Spleen (tissue), 11 donors: Measurements from ENCODE around the gene CRMP1. TPM values are rescaled to one million over a fixed set of nuclear protein-coding genes. Genes with fewer than 3 reads are reported as not detected.

Source experiments
- DNase-seq: peaks from one replicate; pipeline ENCODE4 v3.0.0-alpha.2; 2020
- H3K27ac ChIP-seq, 8 donors: fragments of 200-600 bp; sonication (generic) in 7 of 8; 1 replicate in 4 of 8; 2 replicates in 4 of 8; pipeline versions ENCODE4 v1.5.0 to v1.8.0; 2016 to 2021; ENCODE audit warnings: inconsistent platforms in 4 of 8, mild to moderate bottlenecking in 4 of 8, moderate library complexity in 1 of 8
- H3K27me3 ChIP-seq, 7 donors: fragments of 200-600 bp; sonication (generic) in 6 of 7; replicated peaks in 1 of 7; 1 replicate in 4 of 7; 2 replicates in 3 of 7; pipeline versions ENCODE4 v1.5.0 to v1.8.0; 2016 to 2021; ENCODE audit warnings: inconsistent platforms in 3 of 7, mild to moderate bottlenecking in 1 of 7
- H3K36me3 ChIP-seq, 6 donors: fragments of 200-600 bp; sonication (generic) in 5 of 6; 1 replicate in 4 of 6; 2 replicates in 2 of 6; pipeline versions ENCODE4 v1.5.0 to v1.8.0; 2016 to 2021; ENCODE audit warnings: inconsistent platforms in 2 of 6
- H3K4me1 ChIP-seq, 6 donors: fragments of 200-600 bp; sonication (generic) in 5 of 6; 1 replicate in 3 of 6; 2 replicates in 3 of 6; pipeline versions ENCODE4 v1.5.0 to v1.8.0; 2016 to 2021; ENCODE audit warnings: inconsistent platforms in 3 of 6
- H3K4me3 ChIP-seq, 8 donors: fragments of 200-600 bp; sonication (generic) in 7 of 8; 1 replicate in 4 of 8; 2 replicates in 4 of 8; pipeline versions ENCODE4 v1.5.0 to v1.8.0; 2016 to 2021; ENCODE audit warnings: inconsistent platforms in 4 of 8, mild to moderate bottlenecking in 4 of 8, moderate library complexity in 2 of 8
- H3K9me3 ChIP-seq, 8 donors: fragments of 200-600 bp; sonication (generic) in 7 of 8; 1 replicate in 4 of 8; 2 replicates in 4 of 8; pipeline versions ENCODE4 v1.5.0 to v1.8.0; 2016 to 2021; ENCODE audit warnings: inconsistent platforms in 4 of 8
- POLR2A ChIP-seq, 3 donors: fragments of 450-650 bp; IDR thresholded peaks; one replicate each; pipeline ENCODE4 v1.5.1; 2017; ENCODE audit warnings: antibody characterized with exemption in 3 of 3, mild to moderate bottlenecking in 1 of 3
- POLR2AphosphoS5 ChIP-seq, 3 donors: sonication (generic); formaldehyde crosslinking; IDR thresholded peaks; one replicate each; pipeline ENCODE4 v1.5.1; 2017; ENCODE audit warnings: antibody characterized with exemption in 3 of 3
- WGBS, 5 donors: extraction: QIAGEN DNeasy Blood & Tissue Kit in 3 of 5; methylation state at CpG; one replicate each; pipeline versions ENCODE4 v1.1.5 to v1.1.7; 2013 to 2018; 5-methylcytosine and 5-hydroxymethylcytosine counted together
- intact Hi-C: fragments of 100-400 bp; cut with DNase I; formaldehyde crosslinking; loops from one replicate; pipeline ENCODE4 v1.15.0; 2023; ENCODE audit warnings: low total_unique reads
- polyA plus RNA-seq, 3 donors: library from polyadenylated mRNA; stranded (reverse); fragments of 200-250 nt; gene quantifications; one replicate each; pipeline ENCODE4 v1.2.1, GENCODE V29; 2013
- total RNA-seq, 7 donors: library from RNA; depleted of rRNA in 3 of 7; stranded (reverse); fragments of >200 nt in 3 of 7; fragmentation: NEBNext Ultra II Directional in 4 of 7; extraction: Animal tissue kit (Norgen Biotek cat#: 25700) in 4 of 7; gene quantifications; one replicate each; pipeline versions ENCODE4 v1.1.0 to v1.2.1, GENCODE V29; 2016 to 2021
- TF ChIP-seq, protein P1 (sequence below), 11 experiments: fragments of 200-600 bp in 7 of 11; fragments of 450-650 bp in 4 of 11; sonication (generic) in 4 of 11; IDR thresholded peaks in 8 of 11; conservative IDR thresholded peaks in 3 of 11; 1 replicate in 7 of 11; 2 replicates in 4 of 11; pipeline versions ENCODE4 v1.4.0 to v1.8.0; 2016 to 2021; ENCODE audit warnings: antibody characterized with exemption in 11 of 11, inconsistent platforms in 4 of 11, mild to moderate bottlenecking in 1 of 11
- donor health status: healthy with polysubstance abuse.
- donor health status: DM: no; HTN: no; CAD: no; lungs with moderate emphysema.
- donor health status: DM: no; HTN: no; CAD: no.
- donor health status: Bipolar disorder and iron deficiency.
- donor health status: healthy.
- donor health status: DM: no; HTN: no; CAD: no.
- donor health status: DM: yes; HTN: yes; CAD: no.

CRMP1 gene
- total and polyA plus RNA-seq, 10 donors, result 0.03 to 2.3 (median 0.85) TPM; not detected in 1

DNA sequence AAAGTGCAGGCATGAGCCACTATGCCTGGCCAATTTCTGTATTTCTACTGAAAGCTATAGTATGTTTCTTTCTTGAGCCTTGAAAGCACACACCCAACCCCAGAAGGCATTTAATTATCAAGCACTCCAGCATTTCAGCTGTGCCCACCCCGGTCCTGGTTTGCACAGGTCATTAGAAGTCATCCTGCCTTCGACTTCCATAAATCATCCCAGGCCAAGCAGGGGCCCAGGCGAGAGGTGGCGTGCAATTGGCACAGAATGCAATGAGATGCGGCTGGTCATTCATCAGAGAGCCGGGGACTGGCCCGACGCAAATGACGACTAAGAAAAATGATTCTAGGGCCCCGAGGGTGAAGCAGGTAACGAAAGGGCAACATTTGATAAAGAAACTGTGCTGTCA is 24.8 kb upstream of the CRMP1 start:
- TF ChIP-seq POLR2AphosphoS5 (IDR thresholded peaks at IDR 0.05), result no peak
- WGBS, 5 donors, result 58 to 68% (median 62%) methylated on average over 11 of the region's 11 CpGs
- Histone ChIP-seq H3K36me3 (no peaks in the 10 kb centered on the region), H3K4me1 (no peaks in the 10 kb centered on the region), H3K4me3 (no peak overlapping the region), H3K27me3 (peaks cover 0 to 48% (median 6%) of the 10 kb centered on the region in 7 donors), H3K27ac (no peak overlapping the region), H3K9me3 (peaks cover 0 to 9% (median 0%) of the 10 kb centered on the region in 8 donors)
- intact Hi-C loops, result no loop called here
- no peak for DNase-seq

DNA sequence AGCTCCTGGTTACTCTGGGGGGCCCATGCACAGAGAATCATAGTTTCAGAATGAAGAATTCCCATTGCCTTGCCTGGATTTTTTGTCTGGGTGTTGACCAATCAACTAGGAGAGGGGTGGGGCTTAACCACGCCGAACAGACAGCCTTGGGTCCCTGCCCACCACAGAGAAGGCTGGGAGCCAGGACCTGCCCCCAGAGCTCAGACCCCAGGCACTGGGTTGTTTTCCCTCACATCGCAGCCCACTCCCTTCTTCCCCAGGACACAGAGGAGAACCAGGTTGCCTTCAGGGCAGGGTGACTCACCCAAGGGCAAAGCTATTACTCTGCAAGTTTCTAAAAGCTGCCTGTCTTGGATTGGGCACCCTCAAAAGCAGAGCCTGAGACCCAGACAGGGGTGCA is 23.3 kb upstream of the CRMP1 start:
- no peak for DNase-seq
- peaks cover 0 to 19% (median 0%) of the 10 kb centered on the region in 8 donors for H3K9me3 ChIP-seq
- 40 to 84% (median 73%) methylated on average over 2 to 3 of the region's 3 CpGs for WGBS, 5 donors

DNA sequence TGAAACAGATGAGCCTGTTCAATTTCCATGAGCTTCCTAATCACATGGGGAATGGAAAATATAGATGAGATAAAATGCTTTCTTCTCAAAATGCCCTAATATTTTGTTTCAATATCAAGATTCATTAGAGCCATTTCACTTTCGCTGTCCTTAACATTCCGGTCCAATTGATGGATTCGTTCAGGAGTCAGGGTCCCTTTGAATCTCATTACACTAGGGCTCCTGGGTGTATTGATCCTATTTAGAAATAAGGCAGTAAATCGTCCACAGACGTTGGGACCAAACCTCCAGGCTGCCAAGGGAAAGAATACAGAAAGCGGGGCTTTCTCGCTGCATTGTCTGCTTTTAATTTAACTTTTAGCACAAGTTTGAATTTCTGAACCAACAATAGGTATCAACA is 20.6 kb upstream of the CRMP1 start:
- intact Hi-C loops, result no loop called here
- H3K36me3 ChIP-seq, result no peaks in the 10 kb centered on the region
- peaks cover 0 to 3% (median 0%) of the 10 kb centered on the region in 6 donors for H3K4me1 ChIP-seq
- H3K9me3 ChIP-seq, result peaks cover 0 to 39% (median 11%) of the 10 kb centered on the region in 8 donors
- no peak for DNase-seq
- H3K4me3 ChIP-seq, result no peak overlapping the region
- no peak overlapping the region for H3K27ac ChIP-seq
- peaks cover 0 to 9% (median 0%) of the 10 kb centered on the region in 7 donors for H3K27me3 ChIP-seq
- TF ChIP-seq POLR2A (IDR thresholded peaks at IDR 0.05), result no peak
- TF ChIP-seq POLR2AphosphoS5 (IDR thresholded peaks at IDR 0.05), result no peak
- TF ChIP-seq, protein P1, sequence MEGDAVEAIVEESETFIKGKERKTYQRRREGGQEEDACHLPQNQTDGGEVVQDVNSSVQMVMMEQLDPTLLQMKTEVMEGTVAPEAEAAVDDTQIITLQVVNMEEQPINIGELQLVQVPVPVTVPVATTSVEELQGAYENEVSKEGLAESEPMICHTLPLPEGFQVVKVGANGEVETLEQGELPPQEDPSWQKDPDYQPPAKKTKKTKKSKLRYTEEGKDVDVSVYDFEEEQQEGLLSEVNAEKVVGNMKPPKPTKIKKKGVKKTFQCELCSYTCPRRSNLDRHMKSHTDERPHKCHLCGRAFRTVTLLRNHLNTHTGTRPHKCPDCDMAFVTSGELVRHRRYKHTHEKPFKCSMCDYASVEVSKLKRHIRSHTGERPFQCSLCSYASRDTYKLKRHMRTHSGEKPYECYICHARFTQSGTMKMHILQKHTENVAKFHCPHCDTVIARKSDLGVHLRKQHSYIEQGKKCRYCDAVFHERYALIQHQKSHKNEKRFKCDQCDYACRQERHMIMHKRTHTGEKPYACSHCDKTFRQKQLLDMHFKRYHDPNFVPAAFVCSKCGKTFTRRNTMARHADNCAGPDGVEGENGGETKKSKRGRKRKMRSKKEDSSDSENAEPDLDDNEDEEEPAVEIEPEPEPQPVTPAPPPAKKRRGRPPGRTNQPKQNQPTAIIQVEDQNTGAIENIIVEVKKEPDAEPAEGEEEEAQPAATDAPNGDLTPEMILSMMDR (IDR thresholded peaks at IDR 0.05 in 8 of 11, conservative IDR thresholded peaks at IDR 0.05 in 3 of 11), result no peak
- 83 to 89% (median 86%) methylated on average over 7 of the region's 7 CpGs for WGBS, 5 donors

More for the DNA sequence above, 23.3 kb upstream of the CRMP1 start:
- peaks cover 0 to 35% (median 6%) of the 10 kb centered on the region in 7 donors for H3K27me3 ChIP-seq
- TF ChIP-seq POLR2AphosphoS5 (IDR thresholded peaks at IDR 0.05) (no peak), POLR2A (IDR thresholded peaks at IDR 0.05) (no peak)
- TF ChIP-seq, protein P1 (IDR thresholded peaks at IDR 0.05 in 8 of 11, conservative IDR thresholded peaks at IDR 0.05 in 3 of 11), result no peak
- H3K36me3 ChIP-seq, result no peaks in the 10 kb centered on the region
- no peak overlapping the region for H3K27ac ChIP-seq
- intact Hi-C loops, result no loop called here
- H3K4me1 ChIP-seq, result no peaks in the 10 kb centered on the region
- no peak overlapping the region for H3K4me3 ChIP-seq

DNA sequence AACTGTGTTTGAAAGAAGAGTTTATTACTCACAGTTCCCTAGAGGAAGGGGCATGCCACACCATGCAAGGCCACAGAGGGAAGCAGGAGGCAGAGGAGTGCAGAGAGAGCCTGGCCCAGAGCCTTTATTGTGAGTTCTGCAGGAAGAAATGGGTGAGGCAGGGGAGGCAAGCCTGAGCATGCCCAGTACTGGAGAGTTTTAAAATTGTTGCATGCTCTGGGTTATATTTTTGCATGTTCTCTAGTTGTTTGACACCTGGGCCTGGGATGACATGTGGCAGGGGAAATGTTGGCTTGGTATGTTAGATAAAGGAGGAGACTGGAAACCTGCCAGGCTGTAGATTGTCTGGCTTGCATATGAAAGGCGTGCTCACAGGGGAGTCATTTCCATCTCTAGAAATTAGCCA is 19.7 kb upstream of the CRMP1 start:
- TF ChIP-seq POLR2A (IDR thresholded peaks at IDR 0.05) (no peak), POLR2AphosphoS5 (IDR thresholded peaks at IDR 0.05) (no peak)
- TF ChIP-seq, protein P1 (IDR thresholded peaks at IDR 0.05 in 8 of 11, conservative IDR thresholded peaks at IDR 0.05 in 3 of 11), result no peak
- peaks cover 0 to 9% (median 0%) of the 10 kb centered on the region in 7 donors for H3K27me3 ChIP-seq
- H3K9me3 ChIP-seq, result peaks cover 0 to 47% (median 19%) of the 10 kb centered on the region in 8 donors
- no peaks in the 10 kb centered on the region for H3K36me3 ChIP-seq
- H3K4me1 ChIP-seq, result peaks cover 0 to 3% (median 0%) of the 10 kb centered on the region in 6 donors
- H3K4me3 ChIP-seq, result no peak overlapping the region
- DNase-seq, result no peak
- intact Hi-C loops, result no loop called here
- WGBS, 5 donors, result 69 to 100% (median 81%) methylated on average over 1 of the region's 1 CpG
- H3K27ac ChIP-seq, result no peak overlapping the region
